ENCODE measurements around the gene CAPN13. TPM values are rescaled to one million over a fixed set of nuclear protein-coding genes. Genes with fewer than 3 reads are reported as not detected.
A peak's percentile ranks its signal among the peaks of the same experiment; 100 is the strongest.

Gene CAPN13
- not detected in 2 replicates for total RNA-seq

- Mint-ChIP-seq H3K27ac (no peak within 1 kb of the TSS), H3K36me3 (ENCODE audit: low read depth) (no peaks in the 10 kb centered on the region), H3K27me3 (peaks cover 1% of the 10 kb centered on the region), H3K4me1 (no peaks in the 10 kb centered on the region), H3K4me3 (no peak within 1 kb of the TSS), H3K9me3 (no peaks in the 10 kb centered on the region)
- intact Hi-C loops (cut with micrococcal nuclease) = no loop called here
- DNase-seq = peak; percentile 26
These were observed at the start of gene CAPN13 for GRCh38 chr2:30807249-30807648. CAPN13 (minus strand) TSS chr2:30807446; CDS start chr2:30787325, 20,121 bp downstream.

DNA sequence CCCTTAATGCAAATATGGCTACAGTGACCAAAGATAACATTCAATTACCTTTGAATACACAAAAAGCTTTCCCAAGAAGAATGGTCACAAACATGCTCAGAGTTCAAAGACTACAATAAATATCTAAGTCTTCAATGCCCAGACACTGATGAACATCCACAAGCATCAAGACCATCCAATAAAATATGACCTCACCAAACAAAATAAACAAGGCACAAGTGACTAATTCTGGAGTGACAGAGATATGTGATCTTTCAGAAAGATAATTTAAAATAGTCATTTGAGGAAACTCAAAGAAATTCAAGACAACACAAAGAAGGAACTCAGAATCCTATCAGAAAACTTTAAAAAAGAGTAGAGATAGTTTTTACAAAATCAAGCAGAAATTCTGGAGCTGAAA, 40.6 kb upstream of the CAPN13 start:
- DNase-seq = no peak
- H3K36me3 Mint-ChIP-seq (ENCODE audit: low read depth) = no peaks in the 10 kb centered on the region
- peaks cover 10% of the 10 kb centered on the region for H3K27me3 Mint-ChIP-seq
- peaks cover 4% of the 10 kb centered on the region for H3K9me3 Mint-ChIP-seq
- intact Hi-C loops (cut with micrococcal nuclease) = no loop called here
- no peaks in the 10 kb centered on the region for H3K4me1 Mint-ChIP-seq
- H3K27ac Mint-ChIP-seq = no peak overlapping the region
- H3K4me3 Mint-ChIP-seq = no peak overlapping the region

- Mint-ChIP-seq H3K27ac (no peak overlapping the region), H3K36me3 (ENCODE audit: low read depth) (no peaks in the 10 kb centered on the region), H3K9me3 (peaks cover 4% of the 10 kb centered on the region), H3K4me1 (no peaks in the 10 kb centered on the region), H3K27me3 (peaks cover 10% of the 10 kb centered on the region), H3K4me3 (no peak overlapping the region)
- intact Hi-C loops (cut with micrococcal nuclease) = no loop called here
- DNase-seq = no peak
These were observed 40.1 kb upstream of the CAPN13 start for GRCh38 chr2:30847329-30847728.

- Mint-ChIP-seq H3K36me3 (ENCODE audit: low read depth) (no peaks in the 10 kb centered on the region), H3K9me3 (no peaks in the 10 kb centered on the region), H3K4me3 (no peak overlapping the region), H3K27ac (no peak overlapping the region), H3K4me1 (no peaks in the 10 kb centered on the region), H3K27me3 (peaks cover 2% of the 10 kb centered on the region)
- intact Hi-C loops (cut with micrococcal nuclease) = no loop called here
- DNase-seq = no peak
These were observed 21.3 kb upstream of the CAPN13 start for GRCh38 chr2:30828586-30828985.

GRCh38 chr2:30826916-30827315, 19.7 kb upstream of the CAPN13 start:
- Mint-ChIP-seq H3K9me3 (no peaks in the 10 kb centered on the region), H3K27ac (no peak overlapping the region), H3K27me3 (no peaks in the 10 kb centered on the region), H3K4me1 (no peaks in the 10 kb centered on the region), H3K4me3 (no peak overlapping the region), H3K36me3 (ENCODE audit: low read depth) (no peaks in the 10 kb centered on the region)
- intact Hi-C loops (cut with micrococcal nuclease) = no loop called here
- no peak for DNase-seq

GRCh38 chr2:30826481-30826880, 19.2 kb upstream of the CAPN13 start:
- no peaks in the 10 kb centered on the region for H3K27me3 Mint-ChIP-seq
- no peaks in the 10 kb centered on the region for H3K9me3 Mint-ChIP-seq
- intact Hi-C loops (cut with micrococcal nuclease) = no loop called here
- H3K36me3 Mint-ChIP-seq (ENCODE audit: low read depth) = no peaks in the 10 kb centered on the region
- DNase-seq = no peak
- no peak overlapping the region for H3K4me3 Mint-ChIP-seq
- no peaks in the 10 kb centered on the region for H3K4me1 Mint-ChIP-seq
- H3K27ac Mint-ChIP-seq = no peak overlapping the region

GRCh38 chr2:30823452-30823851, 16.2 kb upstream of the CAPN13 start:
- Mint-ChIP-seq H3K27ac (no peak overlapping the region), H3K36me3 (ENCODE audit: low read depth) (no peaks in the 10 kb centered on the region), H3K4me1 (no peaks in the 10 kb centered on the region), H3K27me3 (no peaks in the 10 kb centered on the region), H3K9me3 (no peaks in the 10 kb centered on the region), H3K4me3 (no peak overlapping the region)
- intact Hi-C loops (cut with micrococcal nuclease) = no loop called here
- no peak for DNase-seq

DNA sequence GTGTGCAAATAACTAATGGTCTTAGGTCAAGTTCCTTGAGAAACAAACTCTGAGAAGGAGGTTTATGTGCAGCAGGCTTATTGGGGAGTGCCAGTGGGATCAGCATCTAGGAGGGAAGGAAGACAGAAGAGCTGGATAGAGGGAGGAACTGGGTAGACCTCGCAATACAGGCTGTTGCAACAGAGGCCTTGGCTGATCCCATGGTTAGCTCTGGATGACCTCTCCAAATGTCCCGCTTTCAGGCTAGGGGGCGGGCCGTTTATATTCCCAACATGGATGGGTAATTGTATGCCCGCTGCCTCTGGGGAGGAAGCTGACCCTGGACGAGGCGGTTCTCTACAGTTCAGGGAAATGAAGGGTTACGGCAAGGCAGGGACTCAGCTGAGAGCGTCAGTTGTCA, 14.7 kb upstream of the CAPN13 start:
- H3K27ac Mint-ChIP-seq = no peak overlapping the region
- no peaks in the 10 kb centered on the region for H3K9me3 Mint-ChIP-seq
- no peaks in the 10 kb centered on the region for H3K4me1 Mint-ChIP-seq
- H3K36me3 Mint-ChIP-seq (ENCODE audit: low read depth) = no peaks in the 10 kb centered on the region
- no peak for DNase-seq
- H3K4me3 Mint-ChIP-seq = no peak overlapping the region
- H3K27me3 Mint-ChIP-seq = no peaks in the 10 kb centered on the region
- intact Hi-C loops (cut with micrococcal nuclease) = no loop called here

- no peak for DNase-seq
- H3K4me1 Mint-ChIP-seq = no peaks in the 10 kb centered on the region
- H3K4me3 Mint-ChIP-seq = no peak overlapping the region
- H3K9me3 Mint-ChIP-seq = no peaks in the 10 kb centered on the region
- no peaks in the 10 kb centered on the region for H3K27me3 Mint-ChIP-seq
- no peaks in the 10 kb centered on the region for H3K36me3 Mint-ChIP-seq (ENCODE audit: low read depth)
- intact Hi-C loops (cut with micrococcal nuclease) = no loop called here
- H3K27ac Mint-ChIP-seq = no peak overlapping the region
These were observed 13.3 kb upstream of the CAPN13 start for GRCh38 chr2:30820381-30821055.

DNA sequence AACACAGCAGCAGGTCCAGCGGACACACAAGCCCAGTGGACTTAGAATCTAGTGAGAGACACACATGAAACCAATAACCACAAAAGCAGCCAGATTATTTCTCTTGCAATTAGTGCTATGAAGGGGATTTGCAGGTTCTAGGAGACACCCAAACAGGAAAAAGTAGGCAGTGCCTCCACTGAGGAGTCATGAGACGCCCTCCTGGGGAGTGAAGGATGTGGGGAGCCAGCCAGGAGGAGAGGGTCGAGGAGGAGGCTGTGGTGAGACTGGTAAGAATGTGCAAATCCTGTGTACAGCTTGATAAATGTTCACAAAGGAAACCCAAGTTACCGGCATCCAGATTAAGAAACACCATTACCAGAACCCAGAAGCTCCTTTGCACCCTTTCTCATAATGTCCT, 2.7 kb upstream of the CAPN13 start:
- intact Hi-C loops (cut with micrococcal nuclease) = no loop called here
- H3K4me3 Mint-ChIP-seq = no peak overlapping the region
- H3K27ac Mint-ChIP-seq = no peak overlapping the region
- H3K4me1 Mint-ChIP-seq = no peaks in the 10 kb centered on the region
- peaks cover 1% of the 10 kb centered on the region for H3K27me3 Mint-ChIP-seq
- no peaks in the 10 kb centered on the region for H3K36me3 Mint-ChIP-seq (ENCODE audit: low read depth)
- peak; percentile 27 for DNase-seq
- no peaks in the 10 kb centered on the region for H3K9me3 Mint-ChIP-seq

DNA sequence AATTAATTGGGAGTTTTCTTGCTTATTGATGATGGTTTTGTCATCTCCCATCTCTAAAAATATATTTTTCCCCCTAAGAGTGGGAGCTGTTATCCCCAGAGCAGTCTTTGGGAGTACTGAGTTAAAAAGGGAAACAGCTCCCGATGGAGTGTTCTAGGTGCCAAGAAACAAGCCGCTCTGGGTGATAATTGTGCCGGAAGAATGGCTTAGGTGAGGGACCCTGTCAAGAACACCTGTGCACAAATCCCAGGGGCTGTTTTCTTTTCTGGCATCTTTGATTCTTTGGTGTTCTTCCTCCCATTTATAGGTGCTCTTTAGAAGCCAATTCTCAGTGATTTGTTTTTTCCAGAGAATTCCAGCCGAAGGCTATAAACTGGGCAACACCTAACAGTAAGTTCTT, 1.4 kb upstream of the CAPN13 start:
- no peaks in the 10 kb centered on the region for H3K36me3 Mint-ChIP-seq (ENCODE audit: low read depth)
- no peak for DNase-seq
- H3K4me3 Mint-ChIP-seq = no peak overlapping the region
- no peaks in the 10 kb centered on the region for H3K4me1 Mint-ChIP-seq
- no peaks in the 10 kb centered on the region for H3K9me3 Mint-ChIP-seq
- intact Hi-C loops (cut with micrococcal nuclease) = no loop called here
- peaks cover 1% of the 10 kb centered on the region for H3K27me3 Mint-ChIP-seq
- H3K27ac Mint-ChIP-seq = no peak overlapping the region

GRCh38 chr2:30803281-30803680, 4.0 kb downstream of the CAPN13 start:
- Mint-ChIP-seq H3K4me1 (peaks cover 6% of the 10 kb centered on the region), H3K9me3 (no peaks in the 10 kb centered on the region), H3K27ac (no peak overlapping the region), H3K27me3 (no peaks in the 10 kb centered on the region), H3K4me3 (no peak overlapping the region), H3K36me3 (ENCODE audit: low read depth) (no peaks in the 10 kb centered on the region)
- intact Hi-C loops (cut with micrococcal nuclease) = no loop called here
- DNase-seq = peak; percentile 47

- Mint-ChIP-seq H3K4me3 (no peak overlapping the region), H3K4me1 (peaks cover 7% of the 10 kb centered on the region), H3K27me3 (no peaks in the 10 kb centered on the region), H3K27ac (no peak overlapping the region), H3K36me3 (ENCODE audit: low read depth) (no peaks in the 10 kb centered on the region), H3K9me3 (no peaks in the 10 kb centered on the region)
- intact Hi-C loops (cut with micrococcal nuclease) = no loop called here
- DNase-seq = peak; percentile 30
These were observed 4.6 kb downstream of the CAPN13 start for GRCh38 chr2:30802611-30803010.

GRCh38 chr2:30801821-30802455, 5.3 kb downstream of the CAPN13 start:
- Mint-ChIP-seq H3K27me3 (no peaks in the 10 kb centered on the region), H3K36me3 (ENCODE audit: low read depth) (no peaks in the 10 kb centered on the region), H3K4me1 (peaks cover 7% of the 10 kb centered on the region), H3K27ac (no peak overlapping the region), H3K4me3 (no peak overlapping the region), H3K9me3 (no peaks in the 10 kb centered on the region)
- intact Hi-C loops (cut with micrococcal nuclease) = no loop called here
- peak; percentile 44 for DNase-seq

DNA sequence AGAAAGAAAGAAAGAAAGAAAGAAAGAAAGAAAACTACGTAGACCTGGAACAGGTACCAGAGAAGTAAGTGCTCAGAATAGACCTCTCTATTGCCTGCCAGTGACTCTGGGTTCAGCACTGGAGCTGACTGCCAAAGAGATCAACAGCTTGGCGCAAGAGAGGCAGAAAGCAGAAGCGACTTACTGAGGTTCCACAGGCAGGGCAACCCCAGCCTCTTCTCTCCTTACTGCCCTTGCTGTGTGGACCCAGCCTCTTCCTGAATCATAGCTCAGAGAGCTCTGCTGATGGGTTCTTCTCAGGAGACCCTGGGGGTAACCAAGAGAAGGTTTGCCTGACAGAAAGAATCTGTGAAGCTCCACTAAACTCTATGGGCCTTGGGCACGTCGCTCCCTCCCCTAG, 7.1 kb downstream of the CAPN13 start:
- no peaks in the 10 kb centered on the region for H3K9me3 Mint-ChIP-seq
- no peak overlapping the region for H3K27ac Mint-ChIP-seq
- H3K27me3 Mint-ChIP-seq = peaks cover 4% of the 10 kb centered on the region
- intact Hi-C loops (cut with micrococcal nuclease) = no loop called here
- no peak overlapping the region for H3K4me3 Mint-ChIP-seq
- peaks cover 7% of the 10 kb centered on the region for H3K4me1 Mint-ChIP-seq
- no peaks in the 10 kb centered on the region for H3K36me3 Mint-ChIP-seq (ENCODE audit: low read depth)
- DNase-seq = peak; percentile 43

Data from activated CD4-positive, alpha-beta T cell treated with anti-CD3 and anti-CD28 coated beads, Interleukin-2, amount 10 ng/mL, durations not matched to agents 24 days and 14 days (primary cell).